Measurements from ENCODE around the gene APOC3.

Gene APOC3

GRCh38 chr11:116791813-116792143, 37.9 kb upstream of the APOC3 start, which contains the start of gene APOA5:
Gene APOA5, minus strand, starts transcription at chr11:116791879. Its CDS starts 19 bp downstream, at chr11:116791860.
- no peak for TF ChIP-seq CTCF (IDR thresholded peaks at IDR 0.05)
- H3K36me3 Mint-ChIP-seq (ENCODE audit: low read depth), result no peaks in the 10 kb centered on the region

GRCh38 chr11:116792144-116792868, 37.4 kb upstream of the APOC3 start:
- no peak for TF ChIP-seq CTCF (IDR thresholded peaks at IDR 0.05)
- H3K36me3 Mint-ChIP-seq (ENCODE audit: low read depth), result no peaks in the 10 kb centered on the region
- H3K27me3 Mint-ChIP-seq (ENCODE audit: low read depth, poor library complexity), result peaks cover 31% of the 10 kb centered on the region
- H3K4me1 Mint-ChIP-seq, result peaks cover 24% of the 10 kb centered on the region
- H3K27ac Mint-ChIP-seq, result no peak overlapping the region
- no peak for DNase-seq
- H3K4me3 Mint-ChIP-seq, result no peak overlapping the region
- no peaks in the 10 kb centered on the region for H3K9me3 Mint-ChIP-seq

More at GRCh38 chr11:116791813-116792143, 37.9 kb upstream of the APOC3 start, which contains the start of gene APOA5:
- Mint-ChIP-seq H3K4me3 (peak within 1 kb of the TSS; percentile 39), H3K4me1 (peaks cover 29% of the 10 kb centered on the region), H3K9me3 (no peaks in the 10 kb centered on the region), H3K27me3 (ENCODE audit: low read depth, poor library complexity) (peaks cover 31% of the 10 kb centered on the region), H3K27ac (no peak within 1 kb of the TSS)
- DNase-seq, result no peak

- H3K27ac Mint-ChIP-seq, result no peak overlapping the region
- no peak for TF ChIP-seq CTCF (IDR thresholded peaks at IDR 0.05)
- no peak overlapping the region for H3K4me3 Mint-ChIP-seq
- no peaks in the 10 kb centered on the region for H3K9me3 Mint-ChIP-seq
- no peak for DNase-seq
- no peaks in the 10 kb centered on the region for H3K36me3 Mint-ChIP-seq (ENCODE audit: low read depth)
- H3K27me3 Mint-ChIP-seq (ENCODE audit: low read depth, poor library complexity), result peaks cover 31% of the 10 kb centered on the region
- H3K4me1 Mint-ChIP-seq, result peaks cover 22% of the 10 kb centered on the region
Measured at GRCh38 chr11:116792869-116793771, 36.6 kb upstream of the APOC3 start.

GRCh38 chr11:116793772-116794097, 36.0 kb upstream of the APOC3 start:
- Mint-ChIP-seq H3K27ac (no peak overlapping the region), H3K27me3 (ENCODE audit: low read depth, poor library complexity) (peaks cover 27% of the 10 kb centered on the region), H3K9me3 (no peaks in the 10 kb centered on the region), H3K4me3 (no peak overlapping the region), H3K4me1 (peaks cover 16% of the 10 kb centered on the region), H3K36me3 (ENCODE audit: low read depth) (no peaks in the 10 kb centered on the region)
- no peak for DNase-seq
- TF ChIP-seq CTCF (IDR thresholded peaks at IDR 0.05), result no peak

GRCh38 chr11:116794851-116795250, 34.9 kb upstream of the APOC3 start:
- Mint-ChIP-seq H3K36me3 (ENCODE audit: low read depth) (no peaks in the 10 kb centered on the region), H3K27ac (no peak overlapping the region), H3K27me3 (ENCODE audit: low read depth, poor library complexity) (peaks cover 18% of the 10 kb centered on the region)

More at GRCh38 chr11:116794851-116795250, 34.9 kb upstream of the APOC3 start:
- H3K4me1 Mint-ChIP-seq, result peaks cover 16% of the 10 kb centered on the region
- no peak for DNase-seq
- no peak for TF ChIP-seq CTCF (IDR thresholded peaks at IDR 0.05)
- H3K9me3 Mint-ChIP-seq, result no peaks in the 10 kb centered on the region
- no peak overlapping the region for H3K4me3 Mint-ChIP-seq
